PFSK-1 (cell line): Measurements from ENCODE around the gene SPHK2.

ENCODE experiments used
- POLR2AphosphoS5 ChIP-seq: IDR thresholded peaks from 2 replicates; pipeline ENCODE4 v1.6.1; 2012; ENCODE audit warnings: low read depth, mild to moderate bottlenecking, control low read depth, low read length, moderate library complexity
- SIN3A ChIP-seq: IDR thresholded peaks from 2 replicates; pipeline ENCODE4 v1.6.1; 2012; ENCODE audit warnings: mild to moderate bottlenecking, low read length, moderate library complexity, borderline replicate concordance; ENCODE audit not compliant: insufficient read depth
- TF ChIP-seq, protein P1 (sequence below), 2 experiments: IDR thresholded peaks; 2 replicates each; pipeline versions ENCODE4 v1.6.1 to v1.8.0; 2011 to 2012; ENCODE audit warnings: low read depth in 2 of 2, low read length in 2 of 2, control low read depth in 1 of 2, inconsistent platforms in 1 of 2, mild to moderate bottlenecking in 1 of 2, moderate library complexity in 1 of 2; ENCODE audit not compliant: insufficient read depth in 1 of 2

- TF ChIP-seq POLR2AphosphoS5 = no peak
- TF ChIP-seq, protein P1, sequence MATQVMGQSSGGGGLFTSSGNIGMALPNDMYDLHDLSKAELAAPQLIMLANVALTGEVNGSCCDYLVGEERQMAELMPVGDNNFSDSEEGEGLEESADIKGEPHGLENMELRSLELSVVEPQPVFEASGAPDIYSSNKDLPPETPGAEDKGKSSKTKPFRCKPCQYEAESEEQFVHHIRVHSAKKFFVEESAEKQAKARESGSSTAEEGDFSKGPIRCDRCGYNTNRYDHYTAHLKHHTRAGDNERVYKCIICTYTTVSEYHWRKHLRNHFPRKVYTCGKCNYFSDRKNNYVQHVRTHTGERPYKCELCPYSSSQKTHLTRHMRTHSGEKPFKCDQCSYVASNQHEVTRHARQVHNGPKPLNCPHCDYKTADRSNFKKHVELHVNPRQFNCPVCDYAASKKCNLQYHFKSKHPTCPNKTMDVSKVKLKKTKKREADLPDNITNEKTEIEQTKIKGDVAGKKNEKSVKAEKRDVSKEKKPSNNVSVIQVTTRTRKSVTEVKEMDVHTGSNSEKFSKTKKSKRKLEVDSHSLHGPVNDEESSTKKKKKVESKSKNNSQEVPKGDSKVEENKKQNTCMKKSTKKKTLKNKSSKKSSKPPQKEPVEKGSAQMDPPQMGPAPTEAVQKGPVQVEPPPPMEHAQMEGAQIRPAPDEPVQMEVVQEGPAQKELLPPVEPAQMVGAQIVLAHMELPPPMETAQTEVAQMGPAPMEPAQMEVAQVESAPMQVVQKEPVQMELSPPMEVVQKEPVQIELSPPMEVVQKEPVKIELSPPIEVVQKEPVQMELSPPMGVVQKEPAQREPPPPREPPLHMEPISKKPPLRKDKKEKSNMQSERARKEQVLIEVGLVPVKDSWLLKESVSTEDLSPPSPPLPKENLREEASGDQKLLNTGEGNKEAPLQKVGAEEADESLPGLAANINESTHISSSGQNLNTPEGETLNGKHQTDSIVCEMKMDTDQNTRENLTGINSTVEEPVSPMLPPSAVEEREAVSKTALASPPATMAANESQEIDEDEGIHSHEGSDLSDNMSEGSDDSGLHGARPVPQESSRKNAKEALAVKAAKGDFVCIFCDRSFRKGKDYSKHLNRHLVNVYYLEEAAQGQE (IDR thresholded peaks at IDR 0.05; ENCODE audit: insufficient read depth in 1 of 2, low read depth in 2 of 2, low read length in 2 of 2) = no peak
- TF ChIP-seq SIN3A = no peak
These were observed 7.4 kb upstream of the SPHK2 start for GRCh38 chr19:48611872-48612271.
